Activated naive CD4-positive, alpha-beta T cell treated with anti-CD3 and anti-CD28 coated beads, Interleukin-2, amount 50 U/mL, for 72 hours (primary cell): ENCODE results near the gene RPL29. TPM values are rescaled to one million over a fixed set of nuclear protein-coding genes. Genes with fewer than 3 reads are reported as not detected.

Source experiments
- ATAC-seq, 2 donors: fragments of 150-1000 bp; cut with Tn5 transposase; 2 replicates each; pipeline ENCODE4 v1.10.0; 2021; ENCODE audit warnings: mild to moderate bottlenecking in 2 of 2, moderate library complexity in 2 of 2
- DNase-seq, 2 donors: peaks; one replicate each; pipeline ENCODE4 v3.0.0; 2021 to 2022; ENCODE audit warnings: low spot score in 2 of 2
- H3K27ac Mint-ChIP-seq, 2 donors: one replicate each; pipeline ENCODE4 v1.8.0; 2022; ENCODE audit warnings: mild to moderate bottlenecking in 2 of 2, mixed read lengths in 2 of 2
- H3K36me3 Mint-ChIP-seq, 2 donors: one replicate each; pipeline ENCODE4 v1.8.0; 2022; ENCODE audit warnings: mixed read lengths in 2 of 2
- H3K9me3 Mint-ChIP-seq, 2 donors: one replicate each; pipeline ENCODE4 v1.8.0; 2022; ENCODE audit warnings: mixed read lengths in 2 of 2
- total RNA-seq, 2 donors: library from RNA; stranded (reverse); gene quantifications; one replicate each; pipeline ENCODE4 v1.2.3, GENCODE V29; 2022

RPL29 gene
- total RNA-seq, 2 donors from 2014 or later, result 1,489 to 1,761 TPM

- no peak for ATAC-seq
- Mint-ChIP-seq H3K9me3 (no peaks in the 10 kb centered on the region), H3K36me3 (no peaks in the 10 kb centered on the region), H3K27ac (no peak overlapping the region)
- no peak for DNase-seq
Observed at GRCh38 chr3:52017586-52017985, 21.9 kb upstream of the RPL29 start.

- Mint-ChIP-seq H3K27ac (peak overlapping the region in 1 of 2 donors; percentile 81), H3K36me3 (no peaks in the 10 kb centered on the region), H3K9me3 (no peaks in the 10 kb centered on the region)
- no peak for DNase-seq
- no peak for ATAC-seq
Observed at GRCh38 chr3:52015438-52016228, 19.9 kb upstream of the RPL29 start.

GRCh38 chr3:52014613-52015012 lies 18.9 kb upstream of the RPL29 start:
- Mint-ChIP-seq H3K27ac (no peak overlapping the region), H3K9me3 (no peaks in the 10 kb centered on the region), H3K36me3 (no peaks in the 10 kb centered on the region)
- DNase-seq, result no peak
- no peak for ATAC-seq

GRCh38 chr3:52013802-52014598 lies 18.3 kb upstream of the RPL29 start:
- H3K27ac Mint-ChIP-seq, result no peak overlapping the region
- H3K36me3 Mint-ChIP-seq, result no peaks in the 10 kb centered on the region
- H3K9me3 Mint-ChIP-seq, result no peaks in the 10 kb centered on the region
- ATAC-seq, result no peak
- no peak for DNase-seq

- H3K36me3 Mint-ChIP-seq, result no peaks in the 10 kb centered on the region
- no peaks in the 10 kb centered on the region for H3K9me3 Mint-ChIP-seq
- H3K27ac Mint-ChIP-seq, result no peak overlapping the region
- ATAC-seq, result no peak
- DNase-seq, result no peak
Observed at GRCh38 chr3:52012699-52013098, 17.0 kb upstream of the RPL29 start.

- ATAC-seq (no peak), DNase-seq (no peak)
- no peaks in the 10 kb centered on the region for H3K9me3 Mint-ChIP-seq
- H3K27ac Mint-ChIP-seq, result no peak overlapping the region
- no peaks in the 10 kb centered on the region for H3K36me3 Mint-ChIP-seq
Observed at GRCh38 chr3:52010431-52010830, 14.7 kb upstream of the RPL29 start.

GRCh38 chr3:52007291-52007690 lies 11.6 kb upstream of the RPL29 start:
- no peaks in the 10 kb centered on the region for H3K9me3 Mint-ChIP-seq
- H3K36me3 Mint-ChIP-seq, result no peaks in the 10 kb centered on the region
- no peak overlapping the region for H3K27ac Mint-ChIP-seq
- ATAC-seq (no peak), DNase-seq (no peak)

- Mint-ChIP-seq H3K27ac (no peak overlapping the region), H3K36me3 (no peaks in the 10 kb centered on the region), H3K9me3 (no peaks in the 10 kb centered on the region)
- no peak for ATAC-seq
- DNase-seq, result no peak
Observed at GRCh38 chr3:52006820-52007133, 11.1 kb upstream of the RPL29 start.

GRCh38 chr3:52006017-52006819 lies 10.5 kb upstream of the RPL29 start:
- Mint-ChIP-seq H3K9me3 (no peaks in the 10 kb centered on the region), H3K27ac (peak overlapping the region in 1 of 2 donors; percentile 20), H3K36me3 (no peaks in the 10 kb centered on the region)
- DNase-seq (no peak), ATAC-seq (no peak)

- Mint-ChIP-seq H3K9me3 (no peaks in the 10 kb centered on the region), H3K27ac (peak overlapping the region in 1 of 2 donors; percentile 20), H3K36me3 (no peaks in the 10 kb centered on the region)
- DNase-seq, result no peak
- ATAC-seq, result no peak
Observed at GRCh38 chr3:52005571-52005986, 9.9 kb upstream of the RPL29 start.

GRCh38 chr3:52004906-52005395 lies 9.3 kb upstream of the RPL29 start:
- H3K9me3 Mint-ChIP-seq, result no peaks in the 10 kb centered on the region
- H3K27ac Mint-ChIP-seq, result peak overlapping the region in 1 of 2 donors; percentile 20
- DNase-seq (no peak), ATAC-seq (no peak)
- no peaks in the 10 kb centered on the region for H3K36me3 Mint-ChIP-seq

- Mint-ChIP-seq H3K9me3 (no peaks in the 10 kb centered on the region), H3K36me3 (no peaks in the 10 kb centered on the region), H3K27ac (no peak overlapping the region)
- DNase-seq, result no peak
- no peak for ATAC-seq
Observed at GRCh38 chr3:52004163-52004787, 8.6 kb upstream of the RPL29 start.

- no peak for DNase-seq
- ATAC-seq, result no peak
- Mint-ChIP-seq H3K27ac (peak overlapping the region in 1 of 2 donors; percentile 40), H3K9me3 (no peaks in the 10 kb centered on the region), H3K36me3 (no peaks in the 10 kb centered on the region)
Observed at GRCh38 chr3:52002748-52003147, 7.1 kb upstream of the RPL29 start.

- no peaks in the 10 kb centered on the region for H3K9me3 Mint-ChIP-seq
- peak; percentile 98 to 99 for ATAC-seq
Observed at GRCh38 chr3:52001443-52001974, 5.8 kb upstream of the RPL29 start.

GRCh38 chr3:51999846-52000245 lies 4.2 kb upstream of the RPL29 start:
- peaks cover 11% of the 10 kb centered on the region in 2 donors for H3K36me3 Mint-ChIP-seq
- no peak for ATAC-seq
- no peak for DNase-seq
- H3K9me3 Mint-ChIP-seq, result no peaks in the 10 kb centered on the region
- no peak overlapping the region for H3K27ac Mint-ChIP-seq

More at GRCh38 chr3:52001443-52001974, 5.8 kb upstream of the RPL29 start:
- Mint-ChIP-seq H3K36me3 (no peaks in the 10 kb centered on the region), H3K27ac (no peak overlapping the region)
- peak; percentile 79 to 91 for DNase-seq

- no peak for ATAC-seq
- DNase-seq, result no peak
- peaks cover 21% of the 10 kb centered on the region in 2 donors for H3K36me3 Mint-ChIP-seq
- no peaks in the 10 kb centered on the region for H3K9me3 Mint-ChIP-seq
- no peak overlapping the region for H3K27ac Mint-ChIP-seq
Observed at GRCh38 chr3:51998774-51999173, 3.1 kb upstream of the RPL29 start.
